IPS-15b (cell line): Measurements from ENCODE around the gene HSCB.

Source experiments
- H3K27me3 ChIP-seq: one replicate; pipeline ENCODE4 v1.6.1; 2013; ENCODE audit warnings: low read length; ENCODE audit not compliant: control insufficient read depth, insufficient read depth
- H3K36me3 ChIP-seq: one replicate; pipeline ENCODE4 v1.6.1; 2013; ENCODE audit warnings: low read length; ENCODE audit not compliant: control insufficient read depth, insufficient read depth
- H3K4me1 ChIP-seq: one replicate; pipeline ENCODE4 v1.6.1; 2013; ENCODE audit warnings: mild to moderate bottlenecking, low read length; ENCODE audit not compliant: control insufficient read depth, insufficient read depth
- H3K4me3 ChIP-seq: one replicate; pipeline ENCODE4 v1.5.1; 2013; ENCODE audit warnings: low read depth, low read length
- H3K9ac ChIP-seq: one replicate; pipeline ENCODE4 v1.6.1; 2013; ENCODE audit warnings: low read depth, mild to moderate bottlenecking, low read length
- H3K9me3 ChIP-seq: one replicate; pipeline ENCODE4 v1.6.1; 2013; ENCODE audit warnings: mild to moderate bottlenecking, low read length; ENCODE audit not compliant: control insufficient read depth, insufficient read depth

The HSCB gene

DNA sequence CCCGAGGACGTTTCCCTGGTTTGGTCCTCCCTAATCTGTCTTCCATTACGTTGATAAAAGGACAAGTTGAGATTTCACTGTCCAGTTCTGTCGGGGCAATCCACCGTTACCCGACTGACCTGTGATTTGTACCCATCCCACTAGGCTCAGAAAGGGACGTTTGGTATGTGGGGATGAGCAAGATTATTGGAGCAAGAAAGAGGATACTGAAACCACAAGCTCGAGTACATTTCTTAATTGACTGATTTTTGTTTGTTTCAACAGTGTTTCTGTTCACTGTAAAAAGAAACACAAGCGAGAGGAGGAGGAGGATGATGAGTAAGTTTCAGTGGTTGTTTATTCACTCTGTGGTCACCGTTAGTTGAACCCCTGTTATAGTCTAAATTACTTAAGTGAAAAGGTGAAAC is 31.6 kb downstream of the HSCB start:
- peaks cover 11% of the 10 kb centered on the region for H3K36me3 ChIP-seq

GRCh38 chr22:28774378-28774777 is 32.5 kb downstream of the HSCB start:
- Histone ChIP-seq H3K4me1 (no peaks in the 10 kb centered on the region), H3K9ac (no peak overlapping the region), H3K9me3 (no peaks in the 10 kb centered on the region), H3K4me3 (no peak overlapping the region), H3K36me3 (peaks cover 11% of the 10 kb centered on the region), H3K27me3 (no peaks in the 10 kb centered on the region)

More for the DNA sequence above, 31.6 kb downstream of the HSCB start:
- Histone ChIP-seq H3K4me1 (no peaks in the 10 kb centered on the region), H3K9ac (peak overlapping the region; percentile 76), H3K9me3 (no peaks in the 10 kb centered on the region), H3K27me3 (no peaks in the 10 kb centered on the region), H3K4me3 (peak overlapping the region; percentile 74)

GRCh38 chr22:28779833-28780232 is 38.0 kb downstream of the HSCB start:
- H3K9ac ChIP-seq = no peak overlapping the region
- no peaks in the 10 kb centered on the region for H3K27me3 ChIP-seq
- no peak overlapping the region for H3K4me3 ChIP-seq
- no peaks in the 10 kb centered on the region for H3K9me3 ChIP-seq
- peaks cover 15% of the 10 kb centered on the region for H3K36me3 ChIP-seq
- H3K4me1 ChIP-seq = no peaks in the 10 kb centered on the region

GRCh38 chr22:28780296-28780695 is 38.5 kb downstream of the HSCB start:
- Histone ChIP-seq H3K9me3 (no peaks in the 10 kb centered on the region), H3K36me3 (peaks cover 15% of the 10 kb centered on the region), H3K4me1 (no peaks in the 10 kb centered on the region), H3K4me3 (no peak overlapping the region), H3K27me3 (no peaks in the 10 kb centered on the region), H3K9ac (no peak overlapping the region)

- Histone ChIP-seq H3K36me3 (peaks cover 10% of the 10 kb centered on the region), H3K4me3 (no peak overlapping the region), H3K9me3 (no peaks in the 10 kb centered on the region), H3K27me3 (no peaks in the 10 kb centered on the region), H3K4me1 (no peaks in the 10 kb centered on the region), H3K9ac (no peak overlapping the region)
Measured at GRCh38 chr22:28783786-28784671, 42.2 kb downstream of the HSCB start.

GRCh38 chr22:28788601-28789000 is 46.8 kb downstream of the HSCB start:
- Histone ChIP-seq H3K36me3 (peaks cover 10% of the 10 kb centered on the region), H3K9me3 (no peaks in the 10 kb centered on the region), H3K27me3 (no peaks in the 10 kb centered on the region), H3K4me3 (no peak overlapping the region), H3K4me1 (no peaks in the 10 kb centered on the region), H3K9ac (no peak overlapping the region)

- peaks cover 23% of the 10 kb centered on the region for H3K36me3 ChIP-seq
- no peaks in the 10 kb centered on the region for H3K9me3 ChIP-seq
- no peaks in the 10 kb centered on the region for H3K27me3 ChIP-seq
- H3K4me1 ChIP-seq = no peaks in the 10 kb centered on the region
- H3K9ac ChIP-seq = no peak overlapping the region
- H3K4me3 ChIP-seq = no peak overlapping the region
Measured at GRCh38 chr22:28791124-28791523, 49.3 kb downstream of the HSCB start.

- H3K4me3 ChIP-seq = no peak overlapping the region
- no peaks in the 10 kb centered on the region for H3K27me3 ChIP-seq
- H3K9me3 ChIP-seq = no peaks in the 10 kb centered on the region
- peaks cover 25% of the 10 kb centered on the region for H3K36me3 ChIP-seq
- H3K9ac ChIP-seq = no peak overlapping the region
- H3K4me1 ChIP-seq = no peaks in the 10 kb centered on the region
Measured at GRCh38 chr22:28791841-28792490, 50.1 kb downstream of the HSCB start.

DNA sequence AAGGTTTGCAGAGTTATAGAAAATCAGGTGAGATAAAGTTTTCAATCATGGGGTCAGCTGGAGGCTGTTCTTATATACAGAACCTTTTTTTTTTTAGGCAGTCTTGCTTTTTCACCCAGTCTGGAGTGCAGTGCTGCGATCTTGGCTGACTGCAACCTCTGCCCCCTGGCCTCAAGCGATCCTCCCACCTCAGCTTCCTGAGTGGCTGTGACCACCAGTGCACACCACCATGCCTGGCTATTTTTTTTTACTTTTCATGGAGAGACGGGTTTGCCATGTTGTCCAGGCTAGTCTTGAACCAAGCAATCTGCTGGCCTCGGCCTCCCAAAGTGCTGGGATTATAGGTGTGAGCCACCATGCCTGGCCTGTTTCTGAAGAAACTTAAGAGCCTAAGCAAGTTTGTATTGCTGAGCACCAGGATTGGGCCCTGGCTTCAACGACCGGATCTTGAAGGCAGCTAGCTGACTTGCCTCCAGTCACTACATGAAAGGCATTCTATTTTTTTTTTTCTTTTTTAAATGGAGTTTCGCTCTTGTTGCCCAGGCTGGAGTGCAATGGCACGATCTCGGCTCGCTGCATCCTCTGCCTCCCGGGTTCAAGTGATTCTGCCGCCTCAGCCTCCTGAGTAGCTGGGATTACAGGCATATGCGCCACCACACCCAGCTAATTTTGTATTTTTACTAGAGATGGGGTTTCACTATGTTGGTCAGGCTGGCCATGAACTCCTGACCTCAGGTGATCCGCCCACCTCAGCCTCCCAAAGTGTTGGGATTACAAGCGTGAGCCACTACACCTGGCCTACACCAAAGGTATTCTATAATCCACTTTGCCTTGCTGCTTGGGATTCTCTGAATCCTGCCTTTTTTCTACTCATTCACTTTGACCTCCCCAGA is 50.9 kb downstream of the HSCB start:
- Histone ChIP-seq H3K4me3 (no peak overlapping the region), H3K9ac (no peak overlapping the region), H3K4me1 (no peaks in the 10 kb centered on the region)

GRCh38 chr22:28793976-28794584 is 52.2 kb downstream of the HSCB start:
- H3K4me1 ChIP-seq = no peaks in the 10 kb centered on the region
- H3K27me3 ChIP-seq = no peaks in the 10 kb centered on the region
- peaks cover 29% of the 10 kb centered on the region for H3K36me3 ChIP-seq
- H3K9ac ChIP-seq = no peak overlapping the region
- H3K9me3 ChIP-seq = no peaks in the 10 kb centered on the region
- H3K4me3 ChIP-seq = no peak overlapping the region

More for the DNA sequence above, 50.9 kb downstream of the HSCB start:
- no peaks in the 10 kb centered on the region for H3K9me3 ChIP-seq
- no peaks in the 10 kb centered on the region for H3K27me3 ChIP-seq
- H3K36me3 ChIP-seq = peaks cover 29% of the 10 kb centered on the region

DNA sequence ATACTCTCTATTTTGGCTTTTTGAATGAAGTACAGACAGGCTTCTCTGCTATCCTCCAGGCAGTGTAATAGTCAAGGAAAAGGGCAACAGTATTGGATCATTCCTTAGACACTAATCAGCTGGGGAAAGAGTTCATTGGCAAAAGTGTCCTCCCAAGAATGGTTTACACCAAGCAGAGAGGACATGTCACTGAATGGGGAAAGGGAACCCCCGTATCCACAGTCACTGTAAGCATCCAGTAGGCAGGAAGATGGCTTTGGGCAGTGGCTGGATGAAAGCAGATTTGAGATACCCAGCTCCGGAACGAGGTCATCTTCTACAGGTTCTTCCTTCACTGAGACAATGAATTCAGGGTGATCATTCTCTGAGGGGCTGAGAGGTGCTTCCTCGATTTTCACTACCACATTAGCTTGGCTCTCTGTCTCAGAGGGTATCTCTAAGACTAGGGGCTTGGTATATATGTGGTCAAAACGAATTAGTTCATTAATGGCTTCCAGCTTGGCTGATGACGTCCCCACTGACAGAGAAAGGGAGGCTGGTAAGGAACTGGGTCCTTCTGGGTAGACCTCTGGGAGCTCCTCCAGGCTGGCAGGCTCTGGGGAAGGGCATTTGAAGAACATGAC is 53.3 kb downstream of the HSCB start:
- Histone ChIP-seq H3K4me3 (no peak overlapping the region), H3K9ac (no peak overlapping the region), H3K9me3 (no peaks in the 10 kb centered on the region), H3K27me3 (no peaks in the 10 kb centered on the region), H3K36me3 (peaks cover 29% of the 10 kb centered on the region), H3K4me1 (no peaks in the 10 kb centered on the region)
